B cell (primary cell): Measurements from ENCODE around the gene NOC2L. TPM values are rescaled to one million over a fixed set of nuclear protein-coding genes. Genes with fewer than 3 reads are reported as not detected.

Source experiments
- ATAC-seq: fragments of 200-7000 bp; cut with Tn5 transposase; one replicate; pipeline ENCODE4 v1.10.0; 2021; ENCODE audit warnings: low read depth, mild to moderate bottlenecking, moderate number of reproducible peaks, moderate library complexity
- CTCF ChIA-PET: fragments of 350-600 bp; sonication (Branson Sonifier 250); formaldehyde crosslinking; loops from one replicate; lab custom pipeline; 2021; ENCODE audit warnings: antibody characterized with exemption, inconsistent platforms; lab: Charles Lee
- POLR2A ChIA-PET: fragments of 350-600 bp; sonication (Branson Sonifier 250); formaldehyde crosslinking; loops from one replicate; lab custom pipeline; 2021; ENCODE audit warnings: antibody characterized with exemption; lab: Charles Lee
- DNase-seq: peaks from one replicate; pipeline ENCODE4 v3.0.0; 2013
- H2AFZ ChIP-seq: 2 replicates; pipeline ENCODE4 v1.6.1; 2012; ENCODE audit warnings: mild to moderate bottlenecking, low read depth, low read length; ENCODE audit not compliant: insufficient read depth, poor library complexity, severe bottlenecking
- H3K27ac ChIP-seq, 2 donors: 1 replicate in 1 of 2; 2 replicates in 1 of 2; pipeline ENCODE4 v1.5.1; 2012 to 2013; ENCODE audit warnings: low read length in 2 of 2, mild to moderate bottlenecking in 2 of 2, moderate library complexity in 1 of 2
- H3K27me3 ChIP-seq, 4 experiments: fragments of 200-600 bp in 1 of 4; sonication (generic) in 1 of 4; replicated peaks in 1 of 4; 1 replicate in 2 of 4; 2 replicates in 2 of 4; pipeline versions ENCODE4 v1.6.1 to v1.7.0; 2013 to 2016; ENCODE audit warnings: low read length in 3 of 4, mild to moderate bottlenecking in 2 of 4, mixed read lengths in 1 of 4, moderate library complexity in 1 of 4; ENCODE audit not compliant: insufficient read depth in 4 of 4, control insufficient read depth in 3 of 4; ENCODE audit errors: control extremely low read depth in 1 of 4
- H3K36me3 ChIP-seq, 2 experiments: replicated peaks in 1 of 2; 1 replicate in 1 of 2; 2 replicates in 1 of 2; pipeline versions ENCODE4 v1.6.1 to v1.7.1; 2013; ENCODE audit warnings: low read length in 1 of 2; ENCODE audit not compliant: insufficient read depth in 2 of 2, control insufficient read depth in 1 of 2; ENCODE audit errors: control extremely low read depth in 1 of 2, extremely low read depth in 1 of 2
- H3K4me1 ChIP-seq, 2 donors: fragments of 200-600 bp in 1 of 2; sonication (generic) in 1 of 2; 1 replicate in 1 of 2; 2 replicates in 1 of 2; pipeline versions ENCODE4 v1.5.1 to v1.6.1; 2013 to 2017; ENCODE audit warnings: low read length in 2 of 2; ENCODE audit not compliant: control insufficient read depth in 2 of 2, insufficient read depth in 2 of 2
- H3K4me2 ChIP-seq: replicated peaks from 2 replicates; pipeline ENCODE3; 2012; ENCODE audit warnings: mild to moderate bottlenecking, low read depth, low read length; ENCODE audit not compliant: poor library complexity, severe bottlenecking
- H3K4me3 ChIP-seq, 5 experiments: fragments of 200-600 bp in 1 of 5; sonication (generic) in 1 of 5; 1 replicate in 3 of 5; 2 replicates in 2 of 5; pipeline versions ENCODE4 v1.5.1 to v1.7.0; 2011 to 2016; ENCODE audit warnings: low read length in 4 of 5, mild to moderate bottlenecking in 4 of 5, low read depth in 2 of 5, control low read depth in 1 of 5, moderate library complexity in 1 of 5; ENCODE audit not compliant: insufficient read depth in 1 of 5; ENCODE audit errors: control extremely low read depth in 1 of 5, extremely low read depth in 1 of 5
- H3K79me2 ChIP-seq: fragments of 200-600 bp; sonication (generic); one replicate; pipeline ENCODE4 v1.6.0; 2016; ENCODE audit warnings: low read length; ENCODE audit not compliant: control insufficient read depth, insufficient read depth
- H3K9ac ChIP-seq: fragments of 200-600 bp; sonication (generic); 2 replicates; pipeline ENCODE4 v1.6.1; 2017; ENCODE audit warnings: mild to moderate bottlenecking, low read length, moderate library complexity
- H3K9me3 ChIP-seq, 3 donors: one replicate each; pipeline versions ENCODE4 v1.6.1 to v1.7.1; 2013; ENCODE audit warnings: low read length in 2 of 3; ENCODE audit not compliant: control insufficient read depth in 2 of 3, insufficient read depth in 1 of 3; ENCODE audit errors: control extremely low read depth in 1 of 3
- H4K20me1 ChIP-seq: 2 replicates; pipeline ENCODE4 v1.6.0; 2012; ENCODE audit warnings: mild to moderate bottlenecking, low read length; ENCODE audit not compliant: insufficient read depth, control insufficient read depth, poor library complexity, severe bottlenecking
- H3K27ac Mint-ChIP-seq: one replicate; pipeline ENCODE4 v1.8.0; 2021; ENCODE audit warnings: mixed read lengths
- H3K27me3 Mint-ChIP-seq: one replicate; pipeline ENCODE4 v1.8.0; 2021; ENCODE audit warnings: mixed read lengths
- H3K4me1 Mint-ChIP-seq: one replicate; pipeline ENCODE4 v1.8.0; 2021; ENCODE audit warnings: mixed read lengths
- H3K4me3 Mint-ChIP-seq: one replicate; pipeline ENCODE4 v1.8.0; 2021; ENCODE audit warnings: mixed read lengths
- H3K9me3 Mint-ChIP-seq: one replicate; pipeline ENCODE4 v1.8.0; 2022; ENCODE audit warnings: mixed read lengths; ENCODE audit not compliant: insufficient read depth
- CTCF ChIP-seq: fragments of 200-600 bp; IDR thresholded peaks from one replicate; pipeline ENCODE4 v1.8.0; 2022; ENCODE audit warnings: antibody characterized with exemption, mild to moderate bottlenecking
- EZH2 ChIP-seq: IDR thresholded peaks from 2 replicates; pipeline ENCODE4 v1.6.1; 2012; ENCODE audit warnings: borderline replicate concordance, low read depth, mild to moderate bottlenecking, moderate library complexity, low read length; ENCODE audit not compliant: insufficient read depth, poor library complexity, severe bottlenecking
- WGBS: methylation state at CpG from one replicate; pipeline ENCODE4 v1.1.5; 2013; ENCODE audit warnings: missing lambda C conversion rate; ENCODE audit not compliant: insufficient coverage; 5-methylcytosine and 5-hydroxymethylcytosine counted together
- intact Hi-C: fragments of 100-400 bp; cut with micrococcal nuclease; formaldehyde crosslinking; loops from one replicate; pipeline ENCODE4 v1.10.0; 2022
- polyA plus RNA-seq: library from polyadenylated mRNA; depleted of rRNA; stranded (reverse); fragments of >200 nt; gene quantifications from 2 replicates; pipeline ENCODE4 v1.2.3, GENCODE V29; 2012
- total RNA-seq, 2 donors: library from RNA; stranded (reverse); fragments of 120-200 nt in 1 of 2; gene quantifications; 1 replicate in 1 of 2; 2 replicates in 1 of 2; pipeline versions ENCODE4 v1.2.3 to v1.2.4, GENCODE V29; 2013 to 2022

Gene NOC2L
- total and polyA plus RNA-seq, 2 donors (not counting 1 experiment from before 2014, with no cell fraction given), result 48.0 to 64.1 TPM

- Mint-ChIP-seq H3K4me1 (peaks cover 3% of the 10 kb centered on the region), H3K27ac (no peak overlapping the region), H3K9me3 (no peaks in the 10 kb centered on the region), H3K27me3 (peaks cover 38% of the 10 kb centered on the region), H3K4me3 (no peak overlapping the region)
- Histone ChIP-seq H3K4me3 (no peak overlapping the region), H3K27ac (no peak overlapping the region), H3K4me1 (peaks cover 3 to 6% of the 10 kb centered on the region in 2 donors), H3K27me3 (peaks cover 0 to 50% (median 10%) of the 10 kb centered on the region in 4 experiments), H3K4me2 (no peak overlapping the region), H3K9ac (no peak overlapping the region), H4K20me1 (no peaks in the 10 kb centered on the region), H3K36me3 (no peaks in the 10 kb centered on the region), H2AFZ (no peak overlapping the region), H3K79me2 (no peaks in the 10 kb centered on the region), H3K9me3 (peaks cover 0 to 5% (median 0%) of the 10 kb centered on the region in 3 donors)
- ATAC-seq (no peak), DNase-seq (no peak)
- ChIA-PET CTCF (no interaction called here), POLR2A (interaction anchor here (0.5 kb wide), 1 partner anchor 11 kb away, joined by 3 read pairs; no protein-coding TSS in a partner anchor)
- TF ChIP-seq EZH2, result no peak
- TF ChIP-seq CTCF, result no peak
- intact Hi-C loops, result no loop called here
- whole genome bisulfite sequencing, result 69% methylated on average over 25 of the region's 28 CpGs
Measured at GRCh38 chr1:915295-916172, 43.5 kb downstream of the NOC2L start.

GRCh38 chr1:914891-915280, 44.2 kb downstream of the NOC2L start:
- Histone ChIP-seq H3K36me3 (no peaks in the 10 kb centered on the region), H3K4me2 (no peak overlapping the region), H4K20me1 (no peaks in the 10 kb centered on the region), H3K4me1 (peaks cover 0 to 3% of the 10 kb centered on the region in 2 donors), H3K27me3 (peaks cover 0 to 47% (median 7%) of the 10 kb centered on the region in 4 experiments), H3K79me2 (no peaks in the 10 kb centered on the region), H2AFZ (no peak overlapping the region), H3K9ac (no peak overlapping the region), H3K27ac (no peak overlapping the region), H3K4me3 (no peak overlapping the region), H3K9me3 (no peaks in the 10 kb centered on the region)
- H3K27ac Mint-ChIP-seq, result no peak overlapping the region
- peaks cover 37% of the 10 kb centered on the region for H3K27me3 Mint-ChIP-seq
- no peak for DNase-seq
- WGBS, result 90% methylated on average over 6 of the region's 6 CpGs
- no peak overlapping the region for H3K4me3 Mint-ChIP-seq
- ChIA-PET POLR2A (no interaction called here), CTCF (no interaction called here)
- intact Hi-C loops, result no loop called here
- H3K9me3 Mint-ChIP-seq, result no peaks in the 10 kb centered on the region
- H3K4me1 Mint-ChIP-seq, result no peaks in the 10 kb centered on the region
- TF ChIP-seq CTCF, result no peak
- no peak for TF ChIP-seq EZH2
- ATAC-seq, result no peak
